Activated naive CD8-positive, alpha-beta T cell treated with anti-CD3 and anti-CD28 coated beads for 36 hours (primary cell): ENCODE measurements around the gene FAM98B. TPM values are rescaled to one million over a fixed set of nuclear protein-coding genes. Genes with fewer than 3 reads are reported as not detected.

ENCODE experiments used
- DNase-seq: peaks from one replicate; pipeline ENCODE4 v3.0.0; 2021
- H3K27ac Mint-ChIP-seq: one replicate; pipeline ENCODE4 v1.8.0; 2022; ENCODE audit warnings: mild to moderate bottlenecking, moderate library complexity, mixed read lengths
- H3K27me3 Mint-ChIP-seq: one replicate; pipeline ENCODE4 v1.8.0; 2022; ENCODE audit warnings: mild to moderate bottlenecking, mixed read lengths
- H3K36me3 Mint-ChIP-seq: one replicate; pipeline ENCODE4 v1.8.0; 2021; ENCODE audit warnings: mild to moderate bottlenecking, mixed read lengths
- H3K4me1 Mint-ChIP-seq: one replicate; pipeline ENCODE4 v1.8.0; 2021; ENCODE audit warnings: mixed read lengths
- H3K4me3 Mint-ChIP-seq: one replicate; pipeline ENCODE4 v1.8.0; 2022; ENCODE audit warnings: mild to moderate bottlenecking, moderate library complexity, mixed read lengths
- H3K9me3 Mint-ChIP-seq: one replicate; pipeline ENCODE4 v1.8.0; 2022; ENCODE audit warnings: mixed read lengths
- total RNA-seq, 2 experiments: library from RNA; stranded (reverse); gene quantifications; one replicate each; pipeline ENCODE4 v1.2.3, GENCODE V29; 2021

Gene FAM98B
- total RNA-seq, 2 experiments from 2014 or later = 54.9 to 59.3 TPM

DNA sequence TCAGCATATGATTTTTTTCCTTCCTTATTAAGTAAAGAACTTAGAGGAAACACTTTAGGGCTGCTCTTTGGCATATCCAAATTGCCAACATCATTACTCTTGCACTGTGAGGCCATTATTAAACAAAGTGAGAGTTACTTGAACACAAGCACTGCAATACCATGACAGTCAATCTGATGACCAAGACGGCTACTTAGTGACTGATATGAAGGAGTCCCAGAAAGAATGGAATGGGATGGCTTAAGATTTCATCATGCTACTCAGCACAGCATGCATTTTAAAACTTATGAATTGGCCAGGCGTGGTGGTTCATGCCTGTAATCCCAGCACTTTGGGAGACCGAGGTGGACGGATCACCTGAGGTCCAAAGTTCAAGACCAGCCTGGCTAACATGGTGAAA lies 55.2 kb downstream of the FAM98B start:
- Mint-ChIP-seq H3K9me3 (no peaks in the 10 kb centered on the region), H3K4me3 (no peak overlapping the region), H3K27me3 (no peaks in the 10 kb centered on the region), H3K27ac (peak overlapping the region; percentile 72), H3K4me1 (peaks cover 31% of the 10 kb centered on the region), H3K36me3 (peaks cover 36% of the 10 kb centered on the region)
- no peak for DNase-seq

DNA sequence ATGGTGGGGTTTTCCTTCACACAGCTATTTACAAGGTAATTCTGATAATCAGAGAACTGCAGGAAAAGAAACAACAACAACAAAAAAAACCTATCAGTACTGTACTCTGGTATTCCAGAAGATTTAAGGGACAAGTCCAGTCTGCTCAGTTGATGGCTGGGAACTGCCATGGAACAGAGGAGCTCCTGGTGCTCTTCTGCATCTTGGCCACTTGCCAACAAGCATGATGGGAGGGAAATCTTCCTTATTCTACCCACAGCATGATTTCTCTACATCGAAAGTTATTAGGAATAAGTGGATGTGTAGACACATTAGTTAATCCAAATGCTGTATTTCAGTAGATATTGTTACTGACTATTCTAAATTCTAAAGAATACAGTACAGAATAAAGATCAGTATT lies 59.0 kb downstream of the FAM98B start:
- Mint-ChIP-seq H3K27me3 (no peaks in the 10 kb centered on the region), H3K4me3 (no peak overlapping the region), H3K4me1 (peaks cover 32% of the 10 kb centered on the region), H3K27ac (no peak overlapping the region), H3K9me3 (no peaks in the 10 kb centered on the region), H3K36me3 (peaks cover 36% of the 10 kb centered on the region)
- DNase-seq = no peak

DNA sequence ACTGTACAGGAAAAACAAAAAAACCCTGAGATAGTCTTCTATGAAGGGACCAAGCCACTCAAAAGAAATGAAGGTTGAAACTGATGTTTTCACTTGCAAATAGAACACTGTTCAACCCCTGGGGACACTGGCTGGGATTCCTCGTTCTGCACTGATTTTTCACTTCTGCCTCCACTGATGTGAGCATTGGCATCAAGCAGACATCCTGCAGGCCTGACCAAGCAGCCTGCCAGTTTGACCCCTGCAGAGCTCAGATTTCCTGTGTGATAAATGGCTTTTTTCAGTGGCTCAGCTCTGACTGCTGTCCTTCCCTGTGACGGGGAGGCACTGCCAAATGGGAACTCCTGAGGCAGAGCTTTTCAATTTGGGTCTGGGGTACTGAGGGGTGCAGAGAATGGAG lies 60.7 kb downstream of the FAM98B start:
- no peaks in the 10 kb centered on the region for H3K9me3 Mint-ChIP-seq
- H3K27ac Mint-ChIP-seq = peak overlapping the region; percentile 57
- peaks cover 29% of the 10 kb centered on the region for H3K4me1 Mint-ChIP-seq
- no peak overlapping the region for H3K4me3 Mint-ChIP-seq
- peaks cover 37% of the 10 kb centered on the region for H3K36me3 Mint-ChIP-seq
- no peak for DNase-seq
- H3K27me3 Mint-ChIP-seq = no peaks in the 10 kb centered on the region

DNA sequence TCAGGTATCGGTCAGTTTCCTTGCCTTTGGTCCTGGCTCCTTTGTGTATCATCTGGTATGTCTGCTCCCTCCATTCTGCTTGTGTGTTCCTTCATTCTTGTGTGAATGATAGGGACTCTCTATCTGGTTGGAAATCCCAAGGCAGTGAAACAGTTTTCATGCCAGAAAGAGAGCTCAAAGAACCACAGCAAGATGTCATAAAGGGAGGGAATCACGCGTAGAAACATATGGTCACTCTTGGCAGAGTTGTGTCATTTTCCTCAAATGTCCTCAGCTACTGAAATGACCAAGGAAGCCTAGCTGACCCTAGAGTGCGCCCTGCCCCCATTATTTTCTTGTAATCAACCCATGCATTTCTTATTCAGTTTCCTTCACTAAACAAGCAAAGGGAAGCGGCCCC lies 62.7 kb downstream of the FAM98B start:
- Mint-ChIP-seq H3K9me3 (no peaks in the 10 kb centered on the region), H3K4me1 (peaks cover 33% of the 10 kb centered on the region), H3K27me3 (no peaks in the 10 kb centered on the region), H3K27ac (peak overlapping the region; percentile 47), H3K36me3 (peaks cover 25% of the 10 kb centered on the region), H3K4me3 (no peak overlapping the region)
- DNase-seq = no peak

DNA sequence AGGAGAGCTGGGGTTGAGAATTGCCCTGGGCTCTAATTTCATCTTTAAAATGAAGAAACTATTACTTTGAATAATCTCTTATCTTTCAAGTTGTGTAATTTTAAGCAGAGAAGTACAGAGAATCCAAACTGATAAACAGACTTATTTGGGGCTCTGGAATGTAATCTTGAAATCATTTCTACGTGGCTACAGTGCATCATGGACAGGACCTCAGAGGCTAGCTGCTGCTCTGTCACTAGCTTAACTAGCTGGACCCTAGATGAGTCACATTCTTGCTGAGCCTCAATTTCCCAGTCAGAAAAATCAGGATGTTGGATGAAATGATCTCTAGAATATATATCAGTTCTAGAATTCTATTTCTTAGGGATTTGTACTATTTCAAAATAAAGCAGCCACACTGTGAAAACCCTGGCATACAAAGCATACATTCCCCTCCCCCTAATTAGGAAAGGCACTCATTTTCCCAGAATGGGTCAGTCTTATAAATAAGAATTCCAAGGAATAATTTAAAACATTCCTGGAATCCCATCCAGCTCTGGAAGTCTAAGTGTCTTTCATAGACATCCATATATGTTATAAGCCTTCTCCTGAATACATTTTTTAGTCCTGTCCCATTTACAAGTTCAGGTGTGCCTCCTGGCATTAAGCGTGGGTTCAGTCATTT lies 63.5 kb downstream of the FAM98B start:
- H3K4me1 Mint-ChIP-seq = peaks cover 36% of the 10 kb centered on the region
- H3K9me3 Mint-ChIP-seq = no peaks in the 10 kb centered on the region
- no peak overlapping the region for H3K27ac Mint-ChIP-seq
- peaks cover 25% of the 10 kb centered on the region for H3K36me3 Mint-ChIP-seq
- H3K4me3 Mint-ChIP-seq = no peak overlapping the region
- DNase-seq = no peak
- no peaks in the 10 kb centered on the region for H3K27me3 Mint-ChIP-seq

DNA sequence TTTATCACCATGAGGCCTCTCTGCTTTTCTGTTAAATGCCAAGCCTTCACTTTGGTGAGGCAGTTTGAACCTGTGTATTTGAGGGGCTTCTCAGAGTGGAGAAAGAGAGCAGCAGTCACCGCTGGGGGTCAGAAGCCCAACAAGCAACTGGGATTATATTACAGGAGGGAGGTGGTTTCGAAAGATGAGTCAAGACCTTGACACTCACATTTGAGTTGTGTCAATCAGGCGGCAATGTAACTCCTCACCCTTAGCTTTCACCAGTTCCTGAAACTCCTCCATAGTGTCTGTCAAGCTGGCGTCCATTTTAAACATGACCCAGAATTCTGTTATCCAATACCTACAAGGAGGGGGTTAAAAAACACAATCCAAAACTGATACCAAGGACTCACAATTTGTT lies 64.2 kb downstream of the FAM98B start:
- Mint-ChIP-seq H3K9me3 (no peaks in the 10 kb centered on the region), H3K36me3 (peaks cover 26% of the 10 kb centered on the region), H3K27ac (peak overlapping the region; percentile 65), H3K4me1 (peaks cover 41% of the 10 kb centered on the region), H3K27me3 (no peaks in the 10 kb centered on the region), H3K4me3 (no peak overlapping the region)
- no peak for DNase-seq

DNA sequence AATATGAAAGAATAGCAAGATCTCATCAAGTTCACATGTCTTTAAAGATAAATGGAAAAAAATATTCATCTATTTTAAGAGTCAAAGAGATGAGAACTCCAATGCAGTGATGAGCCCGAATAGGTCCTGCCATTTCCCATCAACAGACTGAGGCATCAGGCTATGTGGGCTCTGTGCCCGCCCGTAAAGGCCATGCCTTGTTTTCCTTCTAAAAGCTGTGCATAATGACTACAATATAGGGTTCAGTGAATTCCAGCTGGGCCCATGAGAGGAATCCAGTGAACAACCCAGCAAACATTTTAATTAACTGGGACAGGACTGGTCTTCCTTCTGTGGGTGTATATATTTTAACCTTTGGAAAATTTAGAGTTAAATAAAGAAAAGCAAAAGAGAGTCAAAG lies 66.1 kb downstream of the FAM98B start:
- H3K27ac Mint-ChIP-seq = no peak overlapping the region
- H3K4me3 Mint-ChIP-seq = no peak overlapping the region

DNA sequence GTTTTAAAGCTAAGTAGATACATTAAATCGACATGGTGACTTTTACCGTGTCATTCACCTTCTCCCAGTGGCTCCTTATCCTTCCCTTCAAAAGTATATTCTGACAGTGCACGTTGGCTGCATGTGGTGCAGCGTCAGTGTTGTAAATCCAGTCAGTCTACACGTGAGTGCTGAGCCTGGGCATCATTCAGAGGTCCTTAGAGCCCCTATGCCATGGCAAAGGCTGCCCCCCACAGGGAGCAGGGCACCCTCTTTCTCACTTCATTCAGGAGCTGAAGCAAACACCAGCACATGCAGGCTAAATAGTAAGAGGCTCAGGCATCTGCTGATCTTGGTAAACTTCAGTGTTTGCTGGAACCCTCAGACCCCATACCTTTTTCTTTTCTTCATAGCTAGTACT lies 67.4 kb downstream of the FAM98B start:
- Mint-ChIP-seq H3K27me3 (no peaks in the 10 kb centered on the region), H3K4me3 (no peak overlapping the region), H3K27ac (peak overlapping the region; percentile 52), H3K4me1 (peaks cover 54% of the 10 kb centered on the region), H3K36me3 (peaks cover 33% of the 10 kb centered on the region), H3K9me3 (no peaks in the 10 kb centered on the region)
- DNase-seq = no peak

More for the DNA sequence above, 66.1 kb downstream of the FAM98B start:
- no peak for DNase-seq
- H3K27me3 Mint-ChIP-seq = no peaks in the 10 kb centered on the region
- peaks cover 48% of the 10 kb centered on the region for H3K4me1 Mint-ChIP-seq
- no peaks in the 10 kb centered on the region for H3K9me3 Mint-ChIP-seq
- peaks cover 30% of the 10 kb centered on the region for H3K36me3 Mint-ChIP-seq

DNA sequence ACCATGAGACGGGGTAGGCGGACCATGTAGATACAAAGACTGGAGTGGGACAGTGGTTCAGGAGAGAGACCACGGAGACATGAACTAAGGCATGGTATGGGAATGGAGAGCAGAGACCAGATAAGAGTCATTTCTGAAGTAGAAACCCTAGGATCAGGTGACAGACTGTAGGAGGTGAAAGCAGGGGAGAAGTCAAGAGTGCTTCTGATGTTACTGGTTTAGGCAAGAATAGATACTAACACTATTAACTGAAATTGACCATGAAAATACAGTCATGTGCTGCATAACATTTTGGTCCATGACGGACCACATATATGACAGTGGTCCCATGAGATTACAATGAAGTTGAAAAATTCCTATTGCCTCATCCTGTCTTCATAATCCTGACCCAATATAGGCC lies 69.0 kb downstream of the FAM98B start:
- Mint-ChIP-seq H3K36me3 (peaks cover 37% of the 10 kb centered on the region), H3K27ac (peak overlapping the region; percentile 40), H3K27me3 (no peaks in the 10 kb centered on the region), H3K9me3 (no peaks in the 10 kb centered on the region), H3K4me3 (no peak overlapping the region), H3K4me1 (peaks cover 60% of the 10 kb centered on the region)
- DNase-seq = no peak

DNA sequence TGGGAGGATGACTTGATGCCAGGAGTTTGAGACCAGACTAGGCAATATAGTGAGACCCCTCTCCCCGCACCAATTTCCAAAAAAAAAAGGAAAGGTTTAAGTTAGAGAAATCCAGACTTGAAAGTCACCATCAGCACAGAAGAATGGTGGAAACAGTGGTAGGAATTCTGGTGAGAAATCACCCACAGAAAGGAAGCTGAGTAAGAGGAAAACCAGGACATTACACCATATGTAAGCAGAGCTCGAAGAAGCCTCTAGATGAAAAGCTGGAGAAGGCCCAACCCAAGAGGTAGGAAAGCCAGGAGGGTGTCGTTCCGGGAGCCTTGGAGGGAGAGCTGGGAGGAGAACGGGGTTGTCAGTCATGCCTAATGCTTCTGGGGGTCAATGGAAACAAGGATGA lies 70.2 kb downstream of the FAM98B start:
- Mint-ChIP-seq H3K4me3 (no peak overlapping the region), H3K27ac (peak overlapping the region; percentile 4), H3K27me3 (no peaks in the 10 kb centered on the region), H3K9me3 (peaks cover 4% of the 10 kb centered on the region), H3K36me3 (peaks cover 45% of the 10 kb centered on the region), H3K4me1 (peaks cover 65% of the 10 kb centered on the region)
- no peak for DNase-seq

DNA sequence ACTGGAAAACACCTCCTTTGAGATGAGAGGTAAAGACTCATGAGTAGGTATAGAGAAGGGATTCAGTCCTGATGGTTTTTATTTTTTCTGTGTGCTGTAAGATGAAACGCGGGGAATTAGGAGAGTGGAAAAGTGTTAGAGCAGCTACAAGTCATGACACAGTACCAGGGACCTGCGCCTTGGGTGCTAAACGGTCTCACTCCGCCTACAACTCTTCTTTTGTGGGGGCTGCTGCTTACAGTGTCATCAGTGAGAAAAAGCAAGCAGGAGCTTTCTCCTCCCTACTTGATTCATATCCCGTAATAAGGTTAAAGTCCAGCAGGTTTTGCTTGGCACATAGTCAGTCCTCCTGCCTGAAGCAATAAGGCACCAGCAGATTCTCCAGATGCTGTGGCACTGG lies 71.6 kb downstream of the FAM98B start:
- Mint-ChIP-seq H3K27ac (peak overlapping the region; percentile 4), H3K4me3 (no peak overlapping the region), H3K4me1 (peaks cover 67% of the 10 kb centered on the region), H3K27me3 (no peaks in the 10 kb centered on the region), H3K9me3 (peaks cover 8% of the 10 kb centered on the region), H3K36me3 (peaks cover 54% of the 10 kb centered on the region)
- no peak for DNase-seq

DNA sequence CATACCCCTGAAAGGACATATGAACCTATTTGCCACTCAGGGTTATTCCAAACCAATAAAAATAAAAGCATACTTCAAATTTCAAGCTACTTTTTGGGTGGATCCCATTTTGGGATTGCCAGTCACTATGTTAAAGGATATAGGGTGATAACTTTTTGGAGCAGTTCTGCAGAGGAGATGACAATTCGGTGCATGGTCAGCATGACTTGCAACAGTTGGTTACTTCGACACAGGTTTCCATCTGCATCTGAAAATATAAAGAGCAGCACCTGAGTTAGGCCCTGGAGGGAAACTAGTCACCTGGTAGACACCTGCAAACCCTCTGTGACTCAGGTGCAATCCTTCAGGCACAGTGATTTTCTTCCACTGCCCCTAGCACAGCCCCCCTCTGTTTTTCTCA lies 72.2 kb downstream of the FAM98B start:
- H3K4me3 Mint-ChIP-seq = no peak overlapping the region
- H3K9me3 Mint-ChIP-seq = peaks cover 8% of the 10 kb centered on the region
- H3K27ac Mint-ChIP-seq = peak overlapping the region; percentile 4
- DNase-seq = no peak
- peaks cover 59% of the 10 kb centered on the region for H3K36me3 Mint-ChIP-seq
- no peaks in the 10 kb centered on the region for H3K27me3 Mint-ChIP-seq
- H3K4me1 Mint-ChIP-seq = peaks cover 72% of the 10 kb centered on the region

DNA sequence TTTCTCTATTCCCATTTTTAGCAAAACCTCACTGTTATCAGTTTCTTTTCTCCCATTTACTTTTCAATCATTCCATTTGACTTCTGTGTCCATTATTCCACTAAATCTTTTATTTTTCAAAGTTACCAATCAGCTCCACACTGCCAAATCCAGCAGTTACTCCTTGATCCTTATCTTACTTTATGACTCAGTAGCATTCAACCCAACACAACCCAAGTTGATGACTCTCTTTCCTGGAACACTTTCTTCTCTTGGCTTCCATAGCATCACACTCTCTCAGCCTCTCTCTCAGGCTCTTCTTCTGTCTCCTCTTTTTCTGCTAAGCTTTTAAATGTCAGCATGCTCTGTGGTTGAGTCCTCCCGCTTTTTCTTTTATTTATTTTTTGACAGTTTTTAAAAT lies 74.4 kb downstream of the FAM98B start:
- H3K36me3 Mint-ChIP-seq = peaks cover 72% of the 10 kb centered on the region
- peaks cover 77% of the 10 kb centered on the region for H3K4me1 Mint-ChIP-seq
- H3K27ac Mint-ChIP-seq = peak overlapping the region; percentile 3
- no peak for DNase-seq
- no peak overlapping the region for H3K4me3 Mint-ChIP-seq
- H3K27me3 Mint-ChIP-seq = no peaks in the 10 kb centered on the region
- peaks cover 8% of the 10 kb centered on the region for H3K9me3 Mint-ChIP-seq

DNA sequence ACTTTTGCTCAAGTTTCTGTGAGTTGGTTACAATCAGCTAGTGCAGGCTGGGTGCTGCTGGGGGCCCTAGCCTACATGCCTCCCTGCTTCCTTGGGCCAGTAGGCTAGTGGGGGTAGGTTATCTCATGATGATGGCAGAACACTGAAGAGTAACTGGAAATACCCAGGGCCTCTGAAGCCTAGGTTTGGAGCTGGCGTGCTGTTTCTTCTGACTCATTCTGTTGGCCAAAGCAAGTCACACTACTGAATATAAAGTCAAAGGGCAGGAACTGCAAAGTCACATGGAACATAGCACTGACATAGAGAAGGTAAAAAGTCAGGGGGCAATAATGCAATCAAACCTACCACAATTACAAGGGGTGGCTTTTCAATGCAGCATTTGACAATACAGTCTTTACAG lies 76.2 kb downstream of the FAM98B start:
- Mint-ChIP-seq H3K36me3 (peaks cover 76% of the 10 kb centered on the region), H3K27me3 (no peaks in the 10 kb centered on the region), H3K4me3 (no peak overlapping the region), H3K27ac (peak overlapping the region; percentile 34), H3K4me1 (peaks cover 84% of the 10 kb centered on the region), H3K9me3 (peaks cover 8% of the 10 kb centered on the region)
- DNase-seq = peak; percentile 41

DNA sequence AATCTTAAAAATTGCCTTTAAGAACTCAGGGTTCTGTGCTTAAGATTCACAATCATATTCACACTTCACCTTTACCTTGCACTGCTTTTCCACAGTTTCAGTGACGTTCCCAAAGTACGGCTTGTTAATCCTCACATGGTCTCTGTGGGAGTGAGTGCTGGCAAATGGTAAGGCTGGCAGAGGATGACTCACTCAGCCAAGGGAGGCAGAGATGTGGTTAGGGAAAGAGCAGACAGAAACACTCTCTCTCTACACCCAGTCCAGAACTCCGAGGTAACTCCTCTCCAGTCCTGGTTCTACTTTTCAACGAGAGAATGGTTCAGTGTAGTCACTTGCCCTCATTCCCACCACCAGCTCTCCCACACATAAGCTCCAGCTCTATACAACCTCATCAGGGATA lies 77.6 kb downstream of the FAM98B start:
- Mint-ChIP-seq H3K4me1 (peaks cover 82% of the 10 kb centered on the region), H3K27me3 (no peaks in the 10 kb centered on the region), H3K27ac (peak overlapping the region; percentile 38), H3K36me3 (peaks cover 80% of the 10 kb centered on the region), H3K9me3 (peaks cover 8% of the 10 kb centered on the region), H3K4me3 (no peak overlapping the region)
- DNase-seq = no peak

DNA sequence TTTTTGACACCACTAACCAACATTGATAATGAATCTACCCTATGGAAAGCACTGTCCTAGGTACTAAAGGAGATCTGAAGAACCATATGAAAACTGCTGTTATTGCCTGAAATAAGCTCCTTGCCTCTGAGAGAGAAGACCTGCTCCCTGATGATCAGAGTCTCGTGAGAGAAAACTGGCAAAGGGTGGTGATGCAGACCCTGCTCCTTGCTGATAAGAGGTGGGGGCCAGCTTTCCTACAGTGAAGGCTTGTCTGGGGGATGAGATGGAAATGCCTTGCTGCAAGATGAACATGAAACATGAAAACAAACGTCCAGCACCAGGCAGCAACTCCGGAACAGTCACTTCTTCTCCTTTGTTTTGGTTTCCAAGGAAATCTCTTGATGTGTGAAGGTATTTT lies 78.8 kb downstream of the FAM98B start:
- H3K27ac Mint-ChIP-seq = peak overlapping the region; percentile 17
- H3K9me3 Mint-ChIP-seq = peaks cover 8% of the 10 kb centered on the region
- no peak overlapping the region for H3K4me3 Mint-ChIP-seq
- no peaks in the 10 kb centered on the region for H3K27me3 Mint-ChIP-seq
- no peak for DNase-seq
- peaks cover 88% of the 10 kb centered on the region for H3K36me3 Mint-ChIP-seq
- peaks cover 86% of the 10 kb centered on the region for H3K4me1 Mint-ChIP-seq
